Measurements from ENCODE around the gene PCDHGC3.

The PCDHGC3 gene

DNA sequence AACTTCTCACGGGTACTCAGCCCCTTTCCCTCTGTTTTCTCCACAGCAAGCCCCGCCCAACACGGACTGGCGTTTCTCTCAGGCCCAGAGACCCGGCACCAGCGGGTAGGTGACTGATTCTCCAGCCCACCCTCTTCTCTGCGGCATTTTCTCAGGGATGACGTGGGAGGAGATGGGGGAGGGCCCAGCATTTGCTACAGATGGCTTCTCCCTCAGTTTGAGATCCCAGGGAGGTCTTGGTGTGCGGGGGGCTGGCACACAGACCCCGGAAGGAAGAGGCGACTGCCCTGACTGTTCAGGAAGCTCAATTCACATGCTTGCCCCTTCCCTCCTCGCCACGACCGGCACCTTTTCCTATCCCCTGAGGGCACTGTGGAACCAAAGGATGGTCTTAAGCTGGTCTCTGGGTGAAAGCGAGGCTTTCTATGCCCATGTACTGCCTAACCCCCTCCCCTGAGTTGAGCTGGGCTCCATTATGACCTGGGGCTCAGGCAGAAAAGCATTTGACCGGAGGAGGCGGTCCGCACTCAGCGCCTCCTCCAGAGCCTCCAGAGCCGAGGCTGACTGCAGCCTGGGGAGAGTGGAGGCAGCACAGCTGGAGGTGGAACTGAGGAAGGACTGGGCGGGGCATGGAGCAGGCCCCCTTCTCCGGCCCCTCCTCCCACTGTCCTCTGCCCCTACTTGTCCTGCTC, 19.1 kb downstream of the PCDHGC3 start:
- Histone ChIP-seq H3K27me3 (replicated peaks in 2 of 5; ENCODE audit: control insufficient read depth in 4 of 5, insufficient read depth in 5 of 5, low read length in 4 of 5) (peaks cover 7 to 70% (median 48%) of the 10 kb centered on the region in 5 experiments), H3K4me1 (ENCODE audit: control extremely low read depth in 1 of 4, control insufficient read depth in 4 of 4, insufficient read depth in 4 of 4, low read length in 3 of 4) (peaks cover 0 to 23% (median 13%) of the 10 kb centered on the region in 4 experiments), H3K27ac (ENCODE audit: insufficient read depth in 1 of 2, low read depth in 1 of 2, low read length in 2 of 2, poor library complexity in 1 of 2, severe bottlenecking in 2 of 2) (no peak overlapping the region), H3K4me3 (ENCODE audit: control insufficient read depth in 1 of 7, extremely low read depth in 1 of 7, insufficient read depth in 4 of 7, low read depth in 2 of 7, low read length in 6 of 7) (no peak overlapping the region), H3K9me3 (ENCODE audit: control extremely low read depth in 1 of 5, control insufficient read depth in 4 of 5, insufficient read depth in 2 of 5, low read depth in 1 of 5, low read length in 4 of 5) (no peaks in the 10 kb centered on the region), H3K36me3 (ENCODE audit: control insufficient read depth in 4 of 4, insufficient read depth in 4 of 4, low read length in 3 of 4) (no peaks in the 10 kb centered on the region)
- ChIA-PET POLR2A (no interaction called here), CTCF (interaction anchor here (0.8 to 2.2 kb wide), 6 partner anchors 9 to 29 kb away, joined by 3 to 8 read pairs (median 5); no protein-coding TSS in a partner anchor)
- DNase-seq: no peak
- 29% methylated on average over 14 of the region's 22 CpGs for WGBS (ENCODE audit: insufficient coverage)

DNA sequence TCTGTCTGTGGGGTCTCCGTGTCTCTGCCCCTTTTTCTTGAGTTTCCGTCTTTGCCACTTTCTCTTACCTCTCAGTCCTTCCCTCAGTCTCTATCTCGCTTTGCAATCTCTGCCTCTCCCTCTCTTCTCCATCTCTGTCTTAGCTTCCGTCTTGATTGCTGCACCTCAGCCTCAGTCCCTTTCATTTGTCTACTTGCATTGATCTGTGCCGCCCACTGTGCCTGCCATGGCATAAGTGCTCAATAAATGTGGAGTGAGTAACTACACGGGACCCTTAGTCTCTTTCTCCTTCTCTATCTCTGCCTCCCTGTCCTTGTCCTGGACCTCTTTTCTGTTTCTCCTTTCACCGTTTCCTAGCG, 19.7 kb downstream of the PCDHGC3 start:
- Histone ChIP-seq H3K4me1 (ENCODE audit: control extremely low read depth in 1 of 4, control insufficient read depth in 4 of 4, insufficient read depth in 4 of 4, low read length in 3 of 4) (peaks cover 0 to 23% (median 13%) of the 10 kb centered on the region in 4 experiments), H3K36me3 (ENCODE audit: control insufficient read depth in 4 of 4, insufficient read depth in 4 of 4, low read length in 3 of 4) (no peaks in the 10 kb centered on the region), H3K9me3 (ENCODE audit: control extremely low read depth in 1 of 5, control insufficient read depth in 4 of 5, insufficient read depth in 2 of 5, low read depth in 1 of 5, low read length in 4 of 5) (no peaks in the 10 kb centered on the region), H3K4me3 (ENCODE audit: control insufficient read depth in 1 of 7, extremely low read depth in 1 of 7, insufficient read depth in 4 of 7, low read depth in 2 of 7, low read length in 6 of 7) (no peak overlapping the region), H3K27me3 (replicated peaks in 2 of 5; ENCODE audit: control insufficient read depth in 4 of 5, insufficient read depth in 5 of 5, low read length in 4 of 5) (peaks cover 7 to 65% (median 43%) of the 10 kb centered on the region in 5 experiments), H3K27ac (ENCODE audit: insufficient read depth in 1 of 2, low read depth in 1 of 2, low read length in 2 of 2, poor library complexity in 1 of 2, severe bottlenecking in 2 of 2) (no peak overlapping the region)
- 81% methylated on average over 8 of the region's 8 CpGs for WGBS (ENCODE audit: insufficient coverage)
- no peak for DNase-seq
- POLR2A ChIA-PET: no interaction called here
- CTCF ChIA-PET: interaction anchor here (1.6 to 1.8 kb wide), 3 partner anchors 9 to 28 kb away, joined by 4 to 8 read pairs (median 6); no protein-coding TSS in a partner anchor

DNA sequence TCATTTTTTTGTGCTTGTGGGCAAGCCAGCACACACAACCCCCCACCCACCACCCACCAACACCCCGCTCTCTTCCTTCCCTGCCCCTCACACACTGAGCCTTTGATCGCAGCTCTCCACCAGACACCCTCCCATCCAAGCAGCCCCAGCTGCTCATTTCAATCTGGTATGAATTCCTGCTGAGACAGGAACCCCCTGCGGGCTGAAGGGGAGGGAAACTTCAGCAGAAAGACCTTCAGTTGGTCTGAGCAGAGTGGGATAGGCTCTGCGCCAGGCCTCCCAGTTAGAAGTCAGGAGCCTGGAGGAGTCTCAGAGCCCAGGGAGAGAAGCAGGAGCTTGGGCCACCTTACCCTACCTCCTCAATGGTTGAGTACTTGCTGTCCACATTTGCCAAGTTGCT, 20.3 kb downstream of the PCDHGC3 start:
- CTCF ChIA-PET: interaction anchor here (1.6 to 1.8 kb wide), 3 partner anchors 10 to 28 kb away, joined by 4 to 8 read pairs (median 6); no protein-coding TSS in a partner anchor
- peaks cover 0 to 21% (median 13%) of the 10 kb centered on the region in 4 experiments for H3K4me1 ChIP-seq (ENCODE audit: control extremely low read depth in 1 of 4, control insufficient read depth in 4 of 4, insufficient read depth in 4 of 4, low read length in 3 of 4)

DNA sequence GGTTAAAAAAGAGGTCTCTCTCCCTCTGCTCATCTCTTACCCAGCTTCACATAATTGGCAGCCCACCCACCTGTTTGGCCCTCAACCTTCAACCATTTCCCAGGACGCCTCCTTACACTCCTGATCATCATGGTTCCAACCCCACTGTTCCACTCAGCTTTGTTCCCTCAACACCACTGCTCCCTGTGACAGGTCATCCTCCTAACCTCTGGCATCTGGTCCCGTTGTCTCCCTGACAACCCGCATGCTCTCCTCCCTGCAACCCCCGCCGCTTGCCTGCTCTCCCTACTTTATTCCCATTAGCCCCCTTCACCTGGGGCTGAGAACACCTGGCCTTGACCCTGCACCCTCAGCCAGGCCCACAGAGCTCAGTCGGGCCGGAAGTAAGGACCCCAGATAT, 26.0 kb downstream of the PCDHGC3 start:
- Histone ChIP-seq H3K9me3 (ENCODE audit: control extremely low read depth in 1 of 5, control insufficient read depth in 4 of 5, insufficient read depth in 2 of 5, low read depth in 1 of 5, low read length in 4 of 5) (no peaks in the 10 kb centered on the region), H3K36me3 (ENCODE audit: control insufficient read depth in 4 of 4, insufficient read depth in 4 of 4, low read length in 3 of 4) (no peaks in the 10 kb centered on the region), H3K27me3 (replicated peaks in 2 of 5; ENCODE audit: control insufficient read depth in 4 of 5, insufficient read depth in 5 of 5, low read length in 4 of 5) (peaks cover 0 to 3% (median 0%) of the 10 kb centered on the region in 5 experiments), H3K4me1 (ENCODE audit: control extremely low read depth in 1 of 4, control insufficient read depth in 4 of 4, insufficient read depth in 4 of 4, low read length in 3 of 4) (no peaks in the 10 kb centered on the region), H3K4me3 (ENCODE audit: control insufficient read depth in 1 of 7, extremely low read depth in 1 of 7, insufficient read depth in 4 of 7, low read depth in 2 of 7, low read length in 6 of 7) (no peak overlapping the region), H3K27ac (ENCODE audit: insufficient read depth in 1 of 2, low read depth in 1 of 2, low read length in 2 of 2, poor library complexity in 1 of 2, severe bottlenecking in 2 of 2) (no peak overlapping the region)
- POLR2A ChIA-PET: no interaction called here
- no peak for DNase-seq
- CTCF ChIA-PET: interaction anchor here (1.1 to 1.4 kb wide), 3 partner anchors 10 to 84 kb away, joined by 3 to 5 read pairs (median 3); partner anchors contain the start of gene PCDHGB7
- 100% methylated on average over 2 of the region's 7 CpGs for WGBS (ENCODE audit: insufficient coverage)

More for the DNA sequence above, 20.3 kb downstream of the PCDHGC3 start:
- Histone ChIP-seq H3K4me3 (ENCODE audit: control insufficient read depth in 1 of 7, extremely low read depth in 1 of 7, insufficient read depth in 4 of 7, low read depth in 2 of 7, low read length in 6 of 7) (no peak overlapping the region), H3K9me3 (ENCODE audit: control extremely low read depth in 1 of 5, control insufficient read depth in 4 of 5, insufficient read depth in 2 of 5, low read depth in 1 of 5, low read length in 4 of 5) (no peaks in the 10 kb centered on the region), H3K27ac (ENCODE audit: insufficient read depth in 1 of 2, low read depth in 1 of 2, low read length in 2 of 2, poor library complexity in 1 of 2, severe bottlenecking in 2 of 2) (no peak overlapping the region), H3K27me3 (replicated peaks in 2 of 5; ENCODE audit: control insufficient read depth in 4 of 5, insufficient read depth in 5 of 5, low read length in 4 of 5) (peaks cover 7 to 59% (median 36%) of the 10 kb centered on the region in 5 experiments), H3K36me3 (ENCODE audit: control insufficient read depth in 4 of 4, insufficient read depth in 4 of 4, low read length in 3 of 4) (no peaks in the 10 kb centered on the region)
- POLR2A ChIA-PET: no interaction called here
- no peak for DNase-seq
- 100% methylated on average over 2 of the region's 4 CpGs for WGBS (ENCODE audit: insufficient coverage)

DNA sequence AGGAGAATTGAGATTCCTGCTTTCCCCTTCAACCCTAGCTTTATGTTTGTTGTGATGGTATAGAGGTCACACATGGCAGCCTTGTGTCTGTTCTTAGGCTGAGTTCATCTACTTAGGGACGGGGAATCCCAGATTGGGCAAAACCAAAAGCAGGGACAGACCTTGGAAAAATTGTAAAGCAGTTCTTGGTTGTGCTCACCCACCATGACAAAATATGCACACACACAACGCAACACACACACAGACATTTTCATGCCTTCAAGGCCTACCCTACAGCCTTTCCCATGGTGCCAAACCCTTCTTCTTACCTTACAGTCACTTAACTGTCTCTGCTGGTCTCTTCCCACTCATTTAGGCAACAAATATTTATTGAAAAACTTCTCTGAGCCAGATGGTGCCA, 27.9 kb downstream of the PCDHGC3 start:
- no peak for DNase-seq
- Histone ChIP-seq H3K9me3 (ENCODE audit: control extremely low read depth in 1 of 5, control insufficient read depth in 4 of 5, insufficient read depth in 2 of 5, low read depth in 1 of 5, low read length in 4 of 5) (no peaks in the 10 kb centered on the region), H3K4me1 (ENCODE audit: control extremely low read depth in 1 of 4, control insufficient read depth in 4 of 4, insufficient read depth in 4 of 4, low read length in 3 of 4) (peaks cover 0 to 3% (median 0%) of the 10 kb centered on the region in 4 experiments), H3K36me3 (ENCODE audit: control insufficient read depth in 4 of 4, insufficient read depth in 4 of 4, low read length in 3 of 4) (no peaks in the 10 kb centered on the region), H3K27ac (ENCODE audit: insufficient read depth in 1 of 2, low read depth in 1 of 2, low read length in 2 of 2, poor library complexity in 1 of 2, severe bottlenecking in 2 of 2) (no peak overlapping the region), H3K4me3 (ENCODE audit: control insufficient read depth in 1 of 7, extremely low read depth in 1 of 7, insufficient read depth in 4 of 7, low read depth in 2 of 7, low read length in 6 of 7) (no peak overlapping the region), H3K27me3 (replicated peaks in 2 of 5; ENCODE audit: control insufficient read depth in 4 of 5, insufficient read depth in 5 of 5, low read length in 4 of 5) (no peaks in the 10 kb centered on the region)
- ChIA-PET POLR2A (no interaction called here), CTCF (interaction anchor here (1.0 to 3.1 kb wide), 3 partner anchors 14 to 82 kb away, joined by 3 to 6 read pairs (median 3); partner anchors contain the start of genes PCDHGA11 and PCDHGC5)
- WGBS (ENCODE audit: insufficient coverage): 94% methylated on average over 1 of the region's 2 CpGs

DNA sequence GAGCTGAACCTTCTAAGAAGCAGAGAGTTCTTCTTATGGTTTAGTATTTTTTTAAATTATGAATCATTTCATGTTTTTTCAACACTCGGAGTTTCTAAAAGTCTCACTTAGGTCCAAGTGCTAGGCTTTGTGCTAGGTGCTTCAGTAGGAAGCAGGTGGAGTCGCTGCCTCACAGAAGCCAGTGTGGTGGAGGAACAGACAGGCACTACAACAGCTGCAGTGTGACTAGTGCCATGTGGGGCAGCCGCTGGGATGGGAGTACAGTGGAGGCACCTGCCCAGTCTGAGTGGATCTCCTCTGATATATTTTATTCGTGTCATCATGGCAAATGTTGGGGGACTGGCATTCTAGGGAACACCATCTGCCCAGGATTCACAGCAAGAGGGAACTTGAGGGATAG, 28.4 kb downstream of the PCDHGC3 start:
- Histone ChIP-seq H3K36me3 (ENCODE audit: control insufficient read depth in 4 of 4, insufficient read depth in 4 of 4, low read length in 3 of 4) (no peaks in the 10 kb centered on the region), H3K27ac (ENCODE audit: insufficient read depth in 1 of 2, low read depth in 1 of 2, low read length in 2 of 2, poor library complexity in 1 of 2, severe bottlenecking in 2 of 2) (no peak overlapping the region), H3K27me3 (replicated peaks in 2 of 5; ENCODE audit: control insufficient read depth in 4 of 5, insufficient read depth in 5 of 5, low read length in 4 of 5) (no peaks in the 10 kb centered on the region), H3K4me1 (ENCODE audit: control extremely low read depth in 1 of 4, control insufficient read depth in 4 of 4, insufficient read depth in 4 of 4, low read length in 3 of 4) (peaks cover 0 to 7% (median 2%) of the 10 kb centered on the region in 4 experiments), H3K9me3 (ENCODE audit: control extremely low read depth in 1 of 5, control insufficient read depth in 4 of 5, insufficient read depth in 2 of 5, low read depth in 1 of 5, low read length in 4 of 5) (no peaks in the 10 kb centered on the region), H3K4me3 (ENCODE audit: control insufficient read depth in 1 of 7, extremely low read depth in 1 of 7, insufficient read depth in 4 of 7, low read depth in 2 of 7, low read length in 6 of 7) (no peak overlapping the region)
- WGBS (ENCODE audit: insufficient coverage): 96% methylated on average over 3 of the region's 4 CpGs
- no peak for DNase-seq
- ChIA-PET POLR2A (no interaction called here), CTCF (interaction anchor here (1.0 to 13.7 kb wide), 5 partner anchors 10 to 83 kb away, joined by 3 to 178 read pairs (median 6); partner anchors contain the start of genes PCDHGA11 and PCDHGC5)

All from common myeloid progenitor, CD34-positive (primary cell).